HG03442 (cell line): ENCODE results near the gene ATP6V0B.
A peak's percentile ranks its signal among the peaks of the same experiment; 100 is the strongest.

Experiments used
- ATAC-seq: cut with Tn5 transposase; IDR thresholded peaks from one replicate; pipeline ENCODE4 v1.9.1; 2021; ENCODE audit warnings: mild to moderate bottlenecking, moderate library complexity; ENCODE audit not compliant: unreplicated experiment

Gene ATP6V0B

DNA sequence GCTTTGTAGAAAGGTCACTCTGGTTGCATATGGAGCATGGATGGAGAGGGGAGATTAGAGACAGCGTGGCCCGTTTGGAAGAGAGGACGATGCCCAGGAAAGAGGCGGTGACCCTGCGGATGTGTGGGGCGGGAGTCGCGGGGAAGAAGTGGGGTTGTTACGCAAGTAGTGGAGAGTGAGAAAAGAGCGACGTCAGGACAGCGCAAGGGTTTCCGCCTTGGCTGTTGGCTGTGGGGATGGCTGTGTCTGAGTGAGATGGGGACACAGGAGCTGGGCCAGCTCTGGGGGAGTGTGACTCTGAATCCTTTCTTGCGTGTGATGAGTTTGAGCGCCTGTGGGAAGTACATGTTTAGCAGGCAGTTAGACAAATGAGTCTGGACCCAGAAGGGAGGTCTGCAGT lies 8.0 kb downstream of the ATP6V0B start:
- no peak for ATAC-seq

DNA sequence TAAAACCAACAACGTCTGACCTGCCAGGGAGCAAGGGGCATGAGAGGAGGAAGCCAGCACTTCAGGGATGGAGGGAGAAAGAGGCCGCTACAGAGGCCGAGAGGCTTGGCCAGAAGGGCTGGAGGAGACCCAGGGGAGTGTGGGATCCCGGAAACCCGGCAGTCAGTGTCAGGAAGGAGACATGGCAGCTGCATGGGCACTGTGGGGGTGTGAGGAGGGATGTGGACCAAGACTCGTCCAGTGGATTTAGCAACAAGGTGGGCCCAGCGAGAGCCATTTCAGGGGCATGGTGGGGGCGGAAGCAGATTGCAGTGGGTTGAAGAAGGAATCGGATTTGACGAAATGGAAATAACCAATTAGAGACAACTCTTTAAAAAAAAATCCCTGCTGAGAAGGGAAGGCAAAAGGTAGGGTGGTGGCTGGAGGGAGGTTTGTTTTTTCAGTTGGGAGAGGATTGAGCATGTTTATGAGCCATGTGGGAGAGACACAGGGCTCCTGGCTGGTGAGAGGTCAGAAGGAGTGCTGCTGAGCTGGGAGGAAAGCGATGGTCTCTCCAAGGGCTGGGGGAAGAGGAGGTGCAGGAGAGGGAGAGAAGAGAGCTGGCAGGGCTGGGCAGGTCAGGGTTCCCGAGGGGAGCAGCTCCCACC lies 8.6 kb downstream of the ATP6V0B start:
- no peak for ATAC-seq

GRCh38 chr1:43984855-43985254 lies 10.1 kb downstream of the ATP6V0B start:
- no peak for ATAC-seq

DNA sequence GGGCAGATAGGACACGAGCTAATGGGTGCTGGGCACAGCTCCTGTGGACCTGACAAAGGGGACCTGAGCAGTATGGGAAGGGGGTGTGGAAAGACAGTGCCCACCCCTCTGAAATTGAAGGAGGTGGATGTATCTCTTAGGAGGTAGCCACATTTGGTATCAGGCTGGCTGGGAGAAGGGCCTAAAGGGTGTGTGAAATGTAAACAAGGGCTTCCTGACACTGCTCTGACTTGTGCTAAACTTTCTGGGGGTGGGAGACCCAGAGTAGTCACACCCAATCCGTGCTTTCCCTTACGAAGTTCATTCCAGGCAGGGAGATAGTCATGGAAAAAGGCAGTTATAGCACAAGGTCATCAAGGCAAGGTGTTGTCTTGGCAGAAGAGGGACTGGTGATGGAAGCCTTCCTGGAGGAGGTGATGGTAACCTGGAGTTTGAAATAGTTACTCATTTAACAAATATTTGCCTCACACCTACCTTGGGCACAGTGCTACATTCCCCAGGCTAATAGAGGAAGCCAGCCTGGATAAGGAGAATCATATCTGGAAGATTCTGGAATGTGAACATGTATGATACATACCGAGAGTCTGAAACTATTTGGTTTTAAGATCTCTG lies 11.3 kb downstream of the ATP6V0B start:
- no peak for ATAC-seq

- ATAC-seq: no peak
Observed at GRCh38 chr1:43986712-43987111, 12.0 kb downstream of the ATP6V0B start.

- ATAC-seq: no peak
Observed at GRCh38 chr1:43987159-43987902, 12.6 kb downstream of the ATP6V0B start.

GRCh38 chr1:43990271-43991199 lies 15.8 kb downstream of the ATP6V0B start:
- no peak for ATAC-seq

DNA sequence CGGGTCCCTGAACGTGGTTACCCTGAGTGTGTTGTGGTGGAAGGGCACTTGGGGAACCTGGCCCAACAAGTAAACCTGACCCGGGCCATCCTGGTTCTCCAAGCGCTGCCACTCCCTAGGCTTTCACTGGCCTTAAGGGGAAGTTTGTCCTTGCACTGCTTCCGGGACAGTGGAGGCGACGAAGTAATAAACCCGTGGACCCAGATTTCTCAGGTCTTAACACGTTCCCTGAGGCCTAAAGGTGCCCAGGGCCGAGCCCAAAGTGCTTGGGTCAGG lies 16.4 kb downstream of the ATP6V0B start:
- peak; percentile 12 for ATAC-seq

DNA sequence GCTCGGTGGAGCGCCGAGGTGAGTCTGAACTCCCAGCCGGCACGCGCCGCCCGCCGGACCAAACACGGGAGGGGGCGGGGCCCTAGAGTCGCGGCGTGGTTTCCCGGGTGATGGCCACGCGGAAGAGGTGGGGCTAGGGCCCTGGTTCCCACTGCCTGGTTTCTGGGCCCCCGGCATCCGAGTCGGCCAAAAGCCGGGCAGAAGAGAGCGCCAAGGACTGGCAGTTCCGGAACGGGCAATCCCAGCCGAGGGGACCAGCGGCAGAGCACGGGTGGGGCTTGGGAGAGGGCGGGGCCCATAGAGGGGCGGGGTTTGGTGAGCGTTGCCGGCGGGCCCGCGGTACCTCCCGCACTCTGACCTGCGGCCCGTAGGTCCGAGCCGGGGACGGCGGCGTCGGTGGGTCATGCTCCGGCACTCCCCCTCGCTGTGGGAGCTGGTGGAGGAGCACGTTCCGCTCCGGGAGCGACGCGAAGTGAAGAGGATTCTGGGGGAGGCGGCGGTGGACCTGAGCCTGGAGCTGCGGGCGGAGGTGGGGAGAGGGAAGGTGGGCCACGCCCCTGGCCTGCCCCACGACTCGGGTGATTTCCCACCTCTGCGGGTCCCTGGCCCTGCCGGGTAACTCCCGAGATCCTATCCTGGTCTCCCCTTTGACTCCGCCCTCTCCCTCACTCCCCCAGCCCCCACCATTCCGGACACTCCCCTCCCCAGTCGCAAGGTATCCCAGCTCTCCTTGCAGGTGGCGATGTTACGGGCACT lies 16.9 kb downstream of the ATP6V0B start, which contains the start of gene CCDC24:
Gene CCDC24 (plus strand): TSS at position 124 of the 756 bp plus-strand sequence. CDS start 280 bp downstream, at position 404.
- peak; percentile 70 for ATAC-seq

GRCh38 chr1:43992232-43992995 lies 17.7 kb downstream of the ATP6V0B start:
- no peak for ATAC-seq

GRCh38 chr1:43993206-43993914 lies 18.6 kb downstream of the ATP6V0B start:
- no peak for ATAC-seq

- ATAC-seq: no peak
Observed at GRCh38 chr1:43994071-43994470, 19.3 kb downstream of the ATP6V0B start.

- ATAC-seq: no peak
Observed at GRCh38 chr1:43994794-43995790, 20.3 kb downstream of the ATP6V0B start.

GRCh38 chr1:43995984-43996732 lies 21.4 kb downstream of the ATP6V0B start:
- no peak for ATAC-seq

- no peak for ATAC-seq
Observed at GRCh38 chr1:43996733-43997115, 22.0 kb downstream of the ATP6V0B start.

GRCh38 chr1:43997295-43997999 lies 22.7 kb downstream of the ATP6V0B start:
- ATAC-seq: no peak

- ATAC-seq: no peak
Observed at GRCh38 chr1:43998000-43998378, 23.2 kb downstream of the ATP6V0B start.
